ENCODE results near the gene OVCA2.

The OVCA2 gene

DNA sequence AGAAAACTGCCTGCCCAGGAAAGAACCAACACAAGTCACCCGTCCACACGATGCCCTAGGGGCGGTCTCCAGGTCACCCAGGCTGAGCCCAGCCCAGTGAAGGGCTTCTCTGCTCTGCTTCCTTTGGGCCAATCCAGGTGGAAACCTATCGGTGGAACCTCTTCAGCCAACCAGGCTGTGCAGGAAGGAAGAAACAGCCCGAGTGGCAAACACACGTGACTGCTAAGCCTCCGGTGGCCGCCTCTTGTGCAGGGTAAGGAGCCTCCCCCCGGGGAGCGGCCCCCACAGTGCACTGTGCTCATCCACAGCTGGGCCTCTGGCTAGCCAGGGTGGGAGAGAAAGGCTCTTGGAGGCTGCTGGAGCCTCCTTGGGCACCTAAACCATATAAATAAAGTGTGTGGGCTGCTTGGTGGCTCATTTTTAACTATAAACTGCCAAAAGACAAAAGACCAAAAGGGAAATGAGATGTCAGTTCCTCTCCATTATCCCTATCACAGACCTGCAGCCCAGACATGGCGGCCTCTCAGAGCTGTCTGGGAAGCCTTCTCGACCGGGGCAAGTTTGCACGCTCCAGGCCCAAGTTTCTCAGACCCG lies 19.1 kb upstream of the OVCA2 start:
- no peak for DNase-seq (ENCODE audit: low read depth)
- H3K4me3 ChIP-seq (ENCODE audit: control insufficient read depth, low read depth, low read length): no peak overlapping the region
- TF ChIP-seq, protein P1, sequence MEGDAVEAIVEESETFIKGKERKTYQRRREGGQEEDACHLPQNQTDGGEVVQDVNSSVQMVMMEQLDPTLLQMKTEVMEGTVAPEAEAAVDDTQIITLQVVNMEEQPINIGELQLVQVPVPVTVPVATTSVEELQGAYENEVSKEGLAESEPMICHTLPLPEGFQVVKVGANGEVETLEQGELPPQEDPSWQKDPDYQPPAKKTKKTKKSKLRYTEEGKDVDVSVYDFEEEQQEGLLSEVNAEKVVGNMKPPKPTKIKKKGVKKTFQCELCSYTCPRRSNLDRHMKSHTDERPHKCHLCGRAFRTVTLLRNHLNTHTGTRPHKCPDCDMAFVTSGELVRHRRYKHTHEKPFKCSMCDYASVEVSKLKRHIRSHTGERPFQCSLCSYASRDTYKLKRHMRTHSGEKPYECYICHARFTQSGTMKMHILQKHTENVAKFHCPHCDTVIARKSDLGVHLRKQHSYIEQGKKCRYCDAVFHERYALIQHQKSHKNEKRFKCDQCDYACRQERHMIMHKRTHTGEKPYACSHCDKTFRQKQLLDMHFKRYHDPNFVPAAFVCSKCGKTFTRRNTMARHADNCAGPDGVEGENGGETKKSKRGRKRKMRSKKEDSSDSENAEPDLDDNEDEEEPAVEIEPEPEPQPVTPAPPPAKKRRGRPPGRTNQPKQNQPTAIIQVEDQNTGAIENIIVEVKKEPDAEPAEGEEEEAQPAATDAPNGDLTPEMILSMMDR (IDR thresholded peaks at IDR 0.05; ENCODE audit: control insufficient read depth, insufficient read depth, low read depth, low read length, missing control alignments): no peak

GRCh38 chr17:2023256-2023655 lies 18.6 kb upstream of the OVCA2 start:
- TF ChIP-seq, protein P1 (IDR thresholded peaks at IDR 0.05; ENCODE audit: control insufficient read depth, insufficient read depth, low read depth, low read length, missing control alignments): no peak
- no peak overlapping the region for H3K4me3 ChIP-seq (ENCODE audit: control insufficient read depth, low read depth, low read length)
- no peak for DNase-seq (ENCODE audit: low read depth)

DNA sequence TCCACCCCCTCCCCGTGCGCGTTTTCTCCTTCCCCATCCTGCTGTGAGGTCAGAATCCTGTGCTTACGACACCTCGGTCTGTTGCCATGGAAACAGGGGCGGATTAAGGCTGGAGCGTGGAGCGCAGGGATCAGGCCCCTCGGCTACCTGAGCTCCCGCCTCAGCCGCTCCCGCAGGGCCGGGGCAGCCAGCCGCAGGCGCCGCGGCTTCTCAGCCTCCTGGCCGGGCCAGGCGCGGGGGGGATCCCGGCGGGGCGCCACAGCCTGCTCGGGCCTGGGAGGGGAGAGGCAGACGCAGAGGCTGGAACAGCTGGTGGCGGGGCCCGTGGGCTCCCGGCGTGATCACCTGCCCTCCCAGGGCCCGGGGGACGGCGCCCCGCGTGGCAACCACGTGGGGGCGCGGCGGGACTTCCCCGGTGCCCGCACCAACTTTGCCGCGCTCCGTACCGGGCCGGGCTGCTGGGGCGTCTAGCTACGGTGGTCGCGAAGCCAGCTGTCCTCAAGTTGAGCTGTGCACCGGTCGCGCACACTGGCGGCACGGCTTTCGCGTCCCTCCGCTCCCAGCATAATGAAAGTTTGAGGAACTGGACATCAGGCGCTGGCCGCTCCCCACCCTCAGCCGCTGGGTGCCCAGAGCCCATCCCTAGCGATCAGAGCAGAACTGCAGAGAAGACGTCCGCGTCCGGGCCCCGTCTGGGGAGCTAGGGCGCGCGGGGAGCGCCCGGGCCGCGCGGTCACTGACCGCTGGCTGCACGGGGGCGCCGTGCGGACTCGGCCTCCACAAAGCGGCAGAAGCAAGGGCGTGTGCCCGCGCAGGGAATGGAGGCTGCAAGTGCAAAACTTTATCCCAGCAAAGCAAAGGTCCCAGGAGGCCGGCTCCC lies 17.9 kb upstream of the OVCA2 start:
- TF ChIP-seq, protein P1 (IDR thresholded peaks at IDR 0.05; ENCODE audit: control insufficient read depth, insufficient read depth, low read depth, low read length, missing control alignments): no peak
- H3K4me3 ChIP-seq (ENCODE audit: control insufficient read depth, low read depth, low read length): peak overlapping the region; percentile 33
- no peak for DNase-seq (ENCODE audit: low read depth)

GRCh38 chr17:2024572-2025219 lies 17.1 kb upstream of the OVCA2 start:
- TF ChIP-seq, protein P1 (IDR thresholded peaks at IDR 0.05; ENCODE audit: control insufficient read depth, insufficient read depth, low read depth, low read length, missing control alignments): no peak
- no peak for DNase-seq (ENCODE audit: low read depth)
- H3K4me3 ChIP-seq (ENCODE audit: control insufficient read depth, low read depth, low read length): peak overlapping the region; percentile 56

GRCh38 chr17:2025220-2025621 lies 16.6 kb upstream of the OVCA2 start, which contains the start of gene RTN4RL1:
TSS of gene RTN4RL1 (minus strand) at chr17:2025334. CDS start at chr17:2024865, 469 bp downstream.
- no peak for DNase-seq (ENCODE audit: low read depth)

More at GRCh38 chr17:2025220-2025621, 16.6 kb upstream of the OVCA2 start, which contains the start of gene RTN4RL1:
- TF ChIP-seq, protein P1 (IDR thresholded peaks at IDR 0.05; ENCODE audit: control insufficient read depth, insufficient read depth, low read depth, low read length, missing control alignments): peak; percentile 8
- peak within 1 kb of the TSS; percentile 56 for H3K4me3 ChIP-seq (ENCODE audit: control insufficient read depth, low read depth, low read length)
